Astrocyte of the cerebellum (primary cell): ENCODE measurements around the gene RNASEH2A.

Experiments
- DNase-seq: peaks from one replicate; pipeline ENCODE4 v3.0.0-alpha.2; 2011; ENCODE audit warnings: low read depth
- H3K4me3 ChIP-seq: 2 replicates; pipeline ENCODE4 v1.5.1; 2011; ENCODE audit warnings: mild to moderate bottlenecking, low read depth, low read length, moderate library complexity
- CTCF ChIP-seq: IDR thresholded peaks from 2 replicates; pipeline ENCODE4 v1.5.1; 2012; ENCODE audit warnings: low read length, low read depth, moderate library complexity, mild to moderate bottlenecking; ENCODE audit errors: missing control alignments
- in situ Hi-C: cut with HindIII; loops from 2 replicates; pipeline ENCODE4 v1.10.0; 2017; ENCODE audit warnings: low sequenced_read_pairs

The RNASEH2A gene

GRCh38 chr19:12806242-12807081 lies at the start of gene RNASEH2A:
RNASEH2A (plus strand) TSS chr19:12806584; CDS start chr19:12806674, 90 bp downstream.
- peak; percentile 73 for DNase-seq
- no peak for TF ChIP-seq CTCF
- in situ Hi-C loops: no loop called here
- peak within 1 kb of the TSS; percentile 64 for H3K4me3 ChIP-seq

GRCh38 chr19:12757544-12758274 lies 48.7 kb upstream of the RNASEH2A start:
- no peak for DNase-seq
- TF ChIP-seq CTCF: peak; percentile 89
- in situ Hi-C loops: no loop called here
- peak overlapping the region; percentile 26 for H3K4me3 ChIP-seq

- in situ Hi-C loops: no loop called here
- no peak for TF ChIP-seq CTCF
- DNase-seq: no peak
- no peak overlapping the region for H3K4me3 ChIP-seq
These were observed 46.7 kb upstream of the RNASEH2A start for GRCh38 chr19:12759686-12760085.

- H3K4me3 ChIP-seq: no peak overlapping the region
- in situ Hi-C loops: no loop called here
- DNase-seq: no peak
- no peak for TF ChIP-seq CTCF
These were observed 43.3 kb upstream of the RNASEH2A start for GRCh38 chr19:12763100-12763499.

GRCh38 chr19:12764698-12765097 lies 41.7 kb upstream of the RNASEH2A start:
- no peak for DNase-seq
- in situ Hi-C loops: loop anchor here (5.0 kb wide), 2 partner anchors 53 to 83 kb away; no protein-coding TSS in a partner anchor
- H3K4me3 ChIP-seq: no peak overlapping the region
- TF ChIP-seq CTCF: no peak

- H3K4me3 ChIP-seq: peak overlapping the region; percentile 35
- no peak for DNase-seq
- in situ Hi-C loops: loop anchor here (5.0 kb wide), 2 partner anchors 51 to 81 kb away; no protein-coding TSS in a partner anchor
- TF ChIP-seq CTCF: peak; percentile 65
These were observed 40.3 kb upstream of the RNASEH2A start for GRCh38 chr19:12766051-12766521.
